ENCODE measurements around the gene POPDC3.

POPDC3 gene

DNA sequence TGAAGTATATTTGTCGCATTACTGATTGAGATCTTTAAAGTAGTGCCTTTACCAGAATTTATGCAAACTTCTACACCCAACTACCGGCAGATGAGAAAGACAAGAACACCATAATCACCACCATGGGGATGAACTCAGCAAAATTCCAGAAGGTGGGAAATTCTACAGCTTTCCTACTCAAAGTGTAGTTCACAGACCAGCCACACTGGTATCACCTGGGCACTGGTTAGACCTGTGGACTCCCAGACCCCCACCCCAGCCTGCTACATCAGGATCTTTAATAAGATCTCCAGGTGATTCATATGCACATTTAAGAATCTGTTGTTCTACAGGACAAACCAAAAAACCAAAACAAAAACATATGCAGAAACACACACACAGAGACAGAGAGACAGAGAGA lies 67.9 kb downstream of the POPDC3 start:
- no peak for DNase-seq (ENCODE audit: low read depth)
- H3K4me3 ChIP-seq (ENCODE audit: low read length), result no peak overlapping the region
- TF ChIP-seq, protein P1, sequence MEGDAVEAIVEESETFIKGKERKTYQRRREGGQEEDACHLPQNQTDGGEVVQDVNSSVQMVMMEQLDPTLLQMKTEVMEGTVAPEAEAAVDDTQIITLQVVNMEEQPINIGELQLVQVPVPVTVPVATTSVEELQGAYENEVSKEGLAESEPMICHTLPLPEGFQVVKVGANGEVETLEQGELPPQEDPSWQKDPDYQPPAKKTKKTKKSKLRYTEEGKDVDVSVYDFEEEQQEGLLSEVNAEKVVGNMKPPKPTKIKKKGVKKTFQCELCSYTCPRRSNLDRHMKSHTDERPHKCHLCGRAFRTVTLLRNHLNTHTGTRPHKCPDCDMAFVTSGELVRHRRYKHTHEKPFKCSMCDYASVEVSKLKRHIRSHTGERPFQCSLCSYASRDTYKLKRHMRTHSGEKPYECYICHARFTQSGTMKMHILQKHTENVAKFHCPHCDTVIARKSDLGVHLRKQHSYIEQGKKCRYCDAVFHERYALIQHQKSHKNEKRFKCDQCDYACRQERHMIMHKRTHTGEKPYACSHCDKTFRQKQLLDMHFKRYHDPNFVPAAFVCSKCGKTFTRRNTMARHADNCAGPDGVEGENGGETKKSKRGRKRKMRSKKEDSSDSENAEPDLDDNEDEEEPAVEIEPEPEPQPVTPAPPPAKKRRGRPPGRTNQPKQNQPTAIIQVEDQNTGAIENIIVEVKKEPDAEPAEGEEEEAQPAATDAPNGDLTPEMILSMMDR (conservative IDR thresholded peaks at IDR 0.05; ENCODE audit: low read length), result no peak

DNA sequence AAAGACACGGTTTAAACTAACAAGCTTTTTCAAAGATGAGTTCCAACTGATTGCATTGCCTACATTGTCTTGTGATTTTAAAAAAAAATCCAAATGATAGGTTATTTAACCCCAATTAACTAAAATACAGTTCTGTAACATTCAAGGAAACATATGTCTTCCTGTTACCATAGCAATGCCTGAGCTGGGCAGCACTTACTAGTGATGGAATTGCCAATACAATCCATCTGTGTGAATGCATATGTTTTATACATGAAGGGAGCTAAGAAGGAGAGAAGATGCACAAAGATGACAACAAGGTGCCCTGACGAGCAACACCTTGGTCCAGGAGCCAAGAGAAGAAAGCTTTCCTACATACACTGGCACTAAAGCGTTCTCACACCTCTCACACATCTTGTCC lies 68.7 kb downstream of the POPDC3 start:
- TF ChIP-seq, protein P1 (conservative IDR thresholded peaks at IDR 0.05; ENCODE audit: low read length), result no peak
- no peak for DNase-seq (ENCODE audit: low read depth)
- no peak overlapping the region for H3K4me3 ChIP-seq (ENCODE audit: low read length)

DNA sequence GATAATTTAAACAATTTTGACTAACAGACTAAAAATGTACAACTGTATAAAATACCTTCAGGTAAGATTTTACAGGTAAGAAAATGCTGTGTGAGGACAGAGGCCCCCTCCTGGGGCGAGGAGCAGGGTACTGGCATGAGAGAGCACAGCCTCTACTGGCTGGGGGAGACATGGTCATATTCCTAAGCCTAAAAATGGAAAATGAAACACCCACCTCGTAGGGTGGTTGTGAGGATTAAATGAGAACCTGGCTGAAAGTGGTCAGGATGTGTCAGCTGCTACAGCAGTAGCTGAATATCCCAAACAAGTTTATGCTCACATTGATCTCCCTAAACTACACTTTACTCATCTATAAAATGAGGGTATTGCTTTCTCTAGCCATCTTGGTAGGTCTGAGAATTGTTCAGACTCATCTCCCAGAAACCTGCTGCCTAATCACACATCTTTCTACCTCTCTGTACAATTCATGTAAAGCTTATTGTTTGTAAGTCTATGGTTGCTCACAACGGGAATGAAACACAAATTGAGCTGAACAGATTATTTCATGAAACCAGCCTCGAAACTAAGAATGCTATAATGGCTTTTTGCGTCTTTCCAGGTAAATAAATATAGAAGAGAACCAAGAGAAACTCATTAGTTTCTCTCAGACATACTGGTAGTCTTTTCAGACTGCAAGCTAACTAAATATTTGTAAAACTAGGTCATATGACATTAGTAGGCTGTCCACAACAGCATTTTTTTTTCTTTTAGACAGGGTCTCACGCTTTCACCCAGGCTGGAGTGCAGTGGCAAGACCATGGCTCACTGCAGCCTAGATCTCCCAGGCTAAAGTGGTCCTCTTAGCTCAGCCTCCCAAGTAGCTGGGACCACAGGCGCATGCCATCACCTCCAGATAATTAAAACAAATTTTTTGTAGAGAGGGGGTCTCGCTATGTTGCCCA lies 69.6 kb downstream of the POPDC3 start:
- no peak overlapping the region for H3K4me3 ChIP-seq (ENCODE audit: low read length)
- TF ChIP-seq, protein P1 (conservative IDR thresholded peaks at IDR 0.05; ENCODE audit: low read length), result no peak
- no peak for DNase-seq (ENCODE audit: low read depth)

DNA sequence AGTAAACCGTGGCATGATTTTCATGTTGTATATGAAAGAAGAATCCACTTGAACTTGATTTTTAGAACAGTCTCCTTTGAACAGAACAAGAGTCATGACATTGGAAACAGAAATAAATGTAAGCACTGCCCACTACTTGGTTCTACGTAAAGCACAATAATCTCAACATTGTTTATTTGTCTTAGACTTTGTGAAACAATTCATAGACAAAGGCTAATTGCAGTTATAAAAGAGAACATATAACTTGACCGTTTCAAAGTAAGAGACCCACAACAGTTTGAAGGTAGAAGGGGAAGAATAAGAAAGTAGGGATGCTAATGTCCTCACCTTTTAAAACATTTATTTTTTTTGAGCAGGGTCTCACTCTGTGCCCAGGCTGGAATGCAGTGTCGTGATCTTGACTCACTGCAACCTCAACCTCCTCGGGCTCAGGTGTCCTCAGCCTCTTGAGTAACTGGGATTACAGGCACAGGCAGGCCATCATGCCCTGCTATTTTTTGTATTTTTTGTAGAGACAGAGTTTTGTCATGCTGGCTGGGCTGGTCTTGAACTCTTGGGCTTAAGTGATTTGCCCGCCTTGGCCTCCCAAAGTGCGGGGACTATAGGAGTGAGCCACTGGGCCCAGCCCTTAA lies 71.1 kb downstream of the POPDC3 start:
- no peak overlapping the region for H3K4me3 ChIP-seq (ENCODE audit: low read length)
- TF ChIP-seq, protein P1 (conservative IDR thresholded peaks at IDR 0.05; ENCODE audit: low read length), result no peak
- DNase-seq (ENCODE audit: low read depth), result no peak
